PC-9 (cell line): ENCODE results near the gene RFX7. TPM values are rescaled to one million over a fixed set of nuclear protein-coding genes. Genes with fewer than 3 reads are reported as not detected.

ENCODE experiments used
- Bru-seq: library from RNA; stranded (reverse); fragments of 400-500 nt; gene quantifications from one replicate; lab custom pipeline; 2021; lab: Mats Ljungman, UMichigan
- BruChase-seq, 2 experiments: library from RNA; stranded (reverse); fragments of 400-500 nt; gene quantifications; one replicate each; lab custom pipeline; 2021; lab: Mats Ljungman, UMichigan
- BruUV-seq: library from RNA; stranded (reverse); fragments of 400-500 nt; replicated peaks from 2 replicates; lab custom pipeline; 2021; lab: Mats Ljungman, UMichigan
- CTCF ChIA-PET: fragments of 300-600 bp; sonication (Branson Sonifier 250); formaldehyde crosslinking; loops from one replicate; lab custom pipeline; 2022; ENCODE audit warnings: antibody characterized with exemption; lab: Charles Lee
- POLR2A ChIA-PET: fragments of 300-600 bp; sonication (Branson Sonifier 250); formaldehyde crosslinking; loops from one replicate; lab custom pipeline; 2022; ENCODE audit warnings: antibody characterized with exemption; ENCODE audit not compliant: unreplicated experiment; lab: Charles Lee
- DNase-seq, 2 experiments: peaks; one replicate each; pipeline versions ENCODE4 v3.0.0 to v3.0.0-alpha.2; 2015 to 2022; ENCODE audit warnings: mixed read lengths in 1 of 2
- H2AFZ ChIP-seq: fragments of 200-600 bp; sonication (generic); 2 replicates; pipeline ENCODE4 v1.8.1; 2017; ENCODE audit warnings: antibody characterized with exemption
- H3F3A ChIP-seq: fragments of 200-600 bp; sonication (generic); 2 replicates; pipeline ENCODE4 v1.8.1; 2017; ENCODE audit warnings: antibody characterized with exemption, mild to moderate bottlenecking, low read depth; ENCODE audit not compliant: insufficient read depth
- H3K27ac ChIP-seq: fragments of 200-600 bp; sonication (generic); 2 replicates; pipeline ENCODE4 v1.6.1; 2016; ENCODE audit warnings: mixed run types
- H3K27me3 ChIP-seq: fragments of 200-600 bp; sonication (generic); 2 replicates; pipeline ENCODE4 v1.6.1; 2016; ENCODE audit warnings: low read depth, mixed run types; ENCODE audit not compliant: insufficient read depth
- H3K36me3 ChIP-seq: fragments of 200-600 bp; sonication (generic); 2 replicates; pipeline ENCODE4 v1.6.1; 2016; ENCODE audit warnings: low read depth, mixed run types
- H3K4me1 ChIP-seq: fragments of 200-600 bp; sonication (generic); replicated peaks from 2 replicates; pipeline ENCODE4 v1.6.1; 2016; ENCODE audit warnings: mixed run types; ENCODE audit not compliant: insufficient read depth
- H3K4me2 ChIP-seq: fragments of 200-600 bp; sonication (generic); 2 replicates; pipeline ENCODE4 v1.6.1; 2017; ENCODE audit warnings: mixed run types
- H3K4me3 ChIP-seq: fragments of 200-600 bp; sonication (generic); 2 replicates; pipeline ENCODE4 v1.6.1; 2016; ENCODE audit warnings: mixed run types
- H3K79me2 ChIP-seq: fragments of 200-600 bp; sonication (generic); 2 replicates; pipeline ENCODE4 v1.6.1; 2017; ENCODE audit warnings: low read depth, mixed run types
- H3K9me2 ChIP-seq: fragments of 200-600 bp; sonication (generic); 2 replicates; pipeline ENCODE4 v1.8.1; 2017; ENCODE audit warnings: mild to moderate bottlenecking; ENCODE audit not compliant: insufficient read depth
- H3K9me3 ChIP-seq: fragments of 200-600 bp; sonication (generic); 2 replicates; pipeline ENCODE4 v1.8.1; 2016; ENCODE audit warnings: low read depth; ENCODE audit not compliant: insufficient read depth
- H4K20me1 ChIP-seq: fragments of 200-600 bp; sonication (generic); 2 replicates; pipeline ENCODE4 v1.8.1; 2017; ENCODE audit not compliant: insufficient read depth
- CTCF ChIP-seq: fragments of 200-600 bp; sonication (generic); conservative IDR thresholded peaks from 2 replicates; pipeline ENCODE4 v1.6.1; 2017; ENCODE audit warnings: mixed run types, antibody characterized with exemption, mild to moderate bottlenecking, moderate library complexity
- EZH2 ChIP-seq: fragments of 200-600 bp; sonication (generic); IDR thresholded peaks from 2 replicates; pipeline ENCODE4 v1.8.0; 2017; ENCODE audit warnings: antibody characterized with exemption, low read depth
- intact Hi-C: fragments of 100-400 bp; cut with micrococcal nuclease; formaldehyde crosslinking; loops from one replicate; pipeline ENCODE4 v1.10.0; 2022; ENCODE audit not compliant: unreplicated experiment
- long read RNA-seq: library from polyadenylated mRNA; stranded (forward); transcript quantifications from one replicate; pipeline ENCODE4 v2.0.0, GENCODE V29; 2022
- total RNA-seq: library from RNA; stranded (reverse); gene quantifications from 2 replicates; pipeline ENCODE4 v1.2.3, GENCODE V29; 2021

Gene RFX7
- 12.6 and 24.6 TPM in 2 replicates for total RNA-seq
- percentile 91 among the genes with signal in this experiment for Bru-seq, nascent RNA
- percentile 89 among the genes with signal in this experiment for BruChase-seq, experiment 1, labeled RNA remaining after a 2-hour chase
- percentile 76 among the genes with signal in this experiment for BruChase-seq, experiment 2, labeled RNA remaining after a 6-hour chase
- long read RNA-seq, partial matches to known transcripts = 1 of 13 reads
- long read RNA-seq, other reads (novel, unspliced or antisense) = 12 of 13 reads

GRCh38 chr15:56243163-56244037 is at the start of gene RFX7:
TSS of gene RFX7 (minus strand) at chr15:56243879. CDS start at chr15:56243285, 594 bp downstream.
- CTCF ChIA-PET = interaction anchor here (0.6 kb wide), 1 partner anchor 77 kb away, joined by 3 read pairs; no protein-coding TSS in a partner anchor

GRCh38 chr15:56292546-56293316 is 49.1 kb upstream of the RFX7 start:
- Histone ChIP-seq H2AFZ (no peak overlapping the region), H3K4me2 (no peak overlapping the region), H3K36me3 (no peaks in the 10 kb centered on the region), H3K79me2 (no peaks in the 10 kb centered on the region), H3K4me1 (no peaks in the 10 kb centered on the region), H3K4me3 (no peak overlapping the region), H3F3A (no peaks in the 10 kb centered on the region), H3K27ac (no peak overlapping the region), H3K9me2 (no peaks in the 10 kb centered on the region; the same call in 1 of the 2 replicates), H3K9me3 (no peaks in the 10 kb centered on the region), H3K27me3 (no peaks in the 10 kb centered on the region), H4K20me1 (no peaks in the 10 kb centered on the region)
- no TSS peak for BruUV-seq
- CTCF ChIA-PET = no interaction called here
- intact Hi-C loops = no loop called here
- POLR2A ChIA-PET = no interaction called here
- no peak for DNase-seq
- TF ChIP-seq EZH2 (no peak), CTCF (no peak)

More at GRCh38 chr15:56243163-56244037, at the start of gene RFX7:
- Histone ChIP-seq H3K9me2 (no peaks in the 10 kb centered on the region), H3K4me1 (peaks cover 31% of the 10 kb centered on the region), H3K4me2 (peak within 1 kb of the TSS; percentile 90), H4K20me1 (no peaks in the 10 kb centered on the region; the same call in 1 of the 2 replicates), H3K27me3 (no peaks in the 10 kb centered on the region), H3F3A (no peaks in the 10 kb centered on the region), H3K27ac (no peak within 1 kb of the TSS), H3K36me3 (0 out of 2 replicates have a peak, but pooled peaks cover under 1% of the 10 kb centered on the region), H3K9me3 (no peaks in the 10 kb centered on the region), H3K4me3 (peak within 1 kb of the TSS; percentile 75), H3K79me2 (peaks cover 45% of the 10 kb centered on the region), H2AFZ (peak within 1 kb of the TSS; percentile 93)
- intact Hi-C loops = loop anchor here (5.0 to 10.0 kb wide), 3 partner anchors 199 to 346 kb away; partner anchors contain the start of gene NEDD4
- TF ChIP-seq CTCF (no peak), EZH2 (no peak)
- peak in 1 of 2 experiments; percentile 79 for DNase-seq
- POLR2A ChIA-PET = interaction anchor here (0.7 kb wide), 1 partner anchor 56 kb away, joined by 3 read pairs; no protein-coding TSS in a partner anchor
- BruUV-seq = no TSS peak

GRCh38 chr15:56291741-56292140 is 48.1 kb upstream of the RFX7 start:
- POLR2A ChIA-PET = no interaction called here
- Histone ChIP-seq H3K4me2 (no peak overlapping the region), H3K36me3 (no peaks in the 10 kb centered on the region), H3K4me1 (no peaks in the 10 kb centered on the region), H3K27me3 (no peaks in the 10 kb centered on the region), H2AFZ (no peak overlapping the region), H3K9me3 (no peaks in the 10 kb centered on the region), H3K79me2 (no peaks in the 10 kb centered on the region), H3K9me2 (no peaks in the 10 kb centered on the region; the same call in 1 of the 2 replicates), H3K4me3 (no peak overlapping the region), H3K27ac (no peak overlapping the region), H3F3A (no peaks in the 10 kb centered on the region), H4K20me1 (no peaks in the 10 kb centered on the region)
- DNase-seq = no peak
- intact Hi-C loops = no loop called here
- no TSS peak for BruUV-seq
- TF ChIP-seq EZH2 = no peak
- no peak for TF ChIP-seq CTCF
- CTCF ChIA-PET = no interaction called here
